Liver (tissue), 9 donors: ENCODE results near the gene PRRG1. TPM values are rescaled to one million over a fixed set of nuclear protein-coding genes. Genes with fewer than 3 reads are reported as not detected.
"Not testable (repeated sequence)": the region's sequence is repeated elsewhere in the genome, so short reads cannot be mapped to it uniquely, and the experiment has no call there.

Source experiments
- DNase-seq: peaks from one replicate; pipeline ENCODE4 v3.0.0-alpha.2; 2017; ENCODE audit warnings: low spot score
- H3K27ac ChIP-seq, 2 donors: one replicate each; pipeline ENCODE4 v1.7.0; 2013; ENCODE audit warnings: inconsistent platforms in 2 of 2, low read length in 2 of 2, control low read depth in 1 of 2, low read depth in 1 of 2, mild to moderate bottlenecking in 1 of 2
- H3K27me3 ChIP-seq, 4 donors: one replicate each; pipeline versions ENCODE4 v1.6.1 to v1.7.0; 2013; ENCODE audit warnings: low read length in 3 of 4, inconsistent platforms in 1 of 4, mild to moderate bottlenecking in 1 of 4, moderate library complexity in 1 of 4; ENCODE audit not compliant: control insufficient read depth in 4 of 4, insufficient read depth in 4 of 4
- H3K36me3 ChIP-seq, 4 donors: one replicate each; pipeline versions ENCODE4 v1.6.1 to v1.7.0; 2013; ENCODE audit warnings: low read length in 3 of 4, mild to moderate bottlenecking in 3 of 4, low read depth in 1 of 4, moderate library complexity in 1 of 4; ENCODE audit not compliant: control insufficient read depth in 4 of 4, insufficient read depth in 3 of 4
- H3K4me1 ChIP-seq, 4 donors: one replicate each; pipeline versions ENCODE4 v1.6.1 to v1.7.0; 2013; ENCODE audit warnings: low read length in 3 of 4, mild to moderate bottlenecking in 3 of 4, moderate library complexity in 1 of 4; ENCODE audit not compliant: control insufficient read depth in 4 of 4, insufficient read depth in 4 of 4
- H3K4me3 ChIP-seq, 3 donors: one replicate each; pipeline versions ENCODE4 v1.6.1 to v1.7.0; 2013; ENCODE audit warnings: low read length in 3 of 3, control low read depth in 1 of 3, low read depth in 1 of 3, mild to moderate bottlenecking in 1 of 3
- H3K9ac ChIP-seq, 2 donors: one replicate each; pipeline ENCODE4 v1.7.0; 2013; ENCODE audit warnings: low read length in 2 of 2, mild to moderate bottlenecking in 2 of 2, moderate library complexity in 2 of 2, control low read depth in 1 of 2, low read depth in 1 of 2
- H3K9me3 ChIP-seq, 4 donors: one replicate each; pipeline versions ENCODE4 v1.6.1 to v1.7.0; 2013; ENCODE audit warnings: low read length in 3 of 4; ENCODE audit not compliant: control insufficient read depth in 4 of 4
- ATF3 ChIP-seq: IDR thresholded peaks from 2 replicates; pipeline ENCODE4 v1.6.1; 2016; ENCODE audit warnings: antibody characterized with exemption
- CTCF ChIP-seq: fragments of 150-350 bp; IDR thresholded peaks from 2 replicates; pipeline ENCODE4 v1.5.1; 2017; ENCODE audit warnings: improper control_type of control experiment, low read depth, low read length; ENCODE audit not compliant: missing input control
- FOXA2 ChIP-seq: IDR thresholded peaks from 2 replicates; pipeline ENCODE4 v1.6.1; 2016; ENCODE audit warnings: antibody characterized with exemption
- HNF4G ChIP-seq: IDR thresholded peaks from 2 replicates; pipeline ENCODE4 v1.6.1; 2016; ENCODE audit warnings: antibody characterized with exemption
- RAD21 ChIP-seq, 2 donors: IDR thresholded peaks; 2 replicates each; pipeline ENCODE4 v1.6.1; 2016; ENCODE audit warnings: antibody characterized with exemption in 2 of 2, mild to moderate bottlenecking in 2 of 2
- WGBS: extraction: QIAGEN DNeasy Blood & Tissue Kit; methylation state at CpG from one replicate; pipeline ENCODE4 v1.1.7; 2013; 5-methylcytosine and 5-hydroxymethylcytosine counted together
- polyA plus RNA-seq, 2 donors: library from polyadenylated mRNA; stranded (reverse) in 1 of 2; unstranded in 1 of 2; fragments of 200-250 nt in 1 of 2; fragments of >200 nt in 1 of 2; fragmentation: Nextera tagmentation in 1 of 2; extraction: Ambion mirVana in 1 of 2; gene quantifications; one replicate each; pipeline versions ENCODE4 v1.2.1 to v1.2.3, GENCODE V29; 2013 to 2015
- total RNA-seq, 2 donors: library from RNA; depleted of rRNA; stranded (reverse); fragments of >200 nt; gene quantifications; one replicate each; pipeline ENCODE4 v1.2.3, GENCODE V29; 2014
- donor health status: healthy.
- donor health status: healthy.
- donor health status: healthy.
- donor health status: healthy.
- donor health status: healthy.

The PRRG1 gene
- total and polyA plus RNA-seq, 4 donors, result 1.2 to 6.6 (median 1.8) TPM

GRCh38 chrX:37488323-37488722 is 139.2 kb downstream of the PRRG1 start (continued):
- TF ChIP-seq ATF3, result no peak
- TF ChIP-seq FOXA2, result no peak

- Histone ChIP-seq H3K27me3 (no peaks in the 10 kb centered on the region), H3K36me3 (no peaks in the 10 kb centered on the region), H3K9ac (no peak overlapping the region), H3K27ac (no peak overlapping the region), H3K4me1 (no peaks in the 10 kb centered on the region), H3K4me3 (no peak overlapping the region), H3K9me3 (no peaks in the 10 kb centered on the region)
- no peak for TF ChIP-seq HNF4G
- WGBS, result 98% methylated on average over 34 of the region's 34 CpGs
- no peak for DNase-seq
These were observed 142.5 kb downstream of the PRRG1 start for GRCh38 chrX:37491686-37492085.

GRCh38 chrX:37495760-37496159 is 146.6 kb downstream of the PRRG1 start:
- H3K9me3 ChIP-seq, H3K27me3 ChIP-seq, H3K4me1 ChIP-seq, H3K36me3 ChIP-seq, H3K4me3 ChIP-seq, H3K9ac ChIP-seq, H3K27ac ChIP-seq, DNase-seq: not testable (repeated sequence)
- 25% methylated on average over 2 of the region's 2 CpGs for whole genome bisulfite sequencing
- TF ChIP-seq RAD21 (IDR thresholded peaks at IDR 0.05) (peak; percentile 21 to 49), CTCF (peak; percentile 7)

GRCh38 chrX:37497126-37497525 is 148.0 kb downstream of the PRRG1 start:
- H3K36me3 ChIP-seq, H3K9ac ChIP-seq, H3K27ac ChIP-seq, H3K4me1 ChIP-seq, H3K4me3 ChIP-seq, H3K9me3 ChIP-seq, DNase-seq, H3K27me3 ChIP-seq: not testable (repeated sequence)
- 95% methylated on average over 1 of the region's 1 CpG for WGBS

- not testable (repeated sequence) for DNase-seq, H3K4me3 ChIP-seq, H3K36me3 ChIP-seq, H3K27ac ChIP-seq, H3K9me3 ChIP-seq, H3K9ac ChIP-seq, H3K4me1 ChIP-seq, H3K27me3 ChIP-seq
These were observed 149.2 kb downstream of the PRRG1 start for GRCh38 chrX:37498323-37498722.

- not testable (repeated sequence) for H3K27ac ChIP-seq, H3K9ac ChIP-seq, H3K4me3 ChIP-seq, H3K9me3 ChIP-seq, H3K27me3 ChIP-seq, H3K36me3 ChIP-seq, DNase-seq, H3K4me1 ChIP-seq
- WGBS, result 89% methylated on average over 4 of the region's 4 CpGs
These were observed 150.5 kb downstream of the PRRG1 start for GRCh38 chrX:37499649-37500048.
